ENCODE data around the gene C1orf198.

C1orf198 gene

GRCh38 chr1:230808281-230808872 lies 59.9 kb downstream of the C1orf198 start:
- DNase-seq (ENCODE audit: low read depth): no peak

DNA sequence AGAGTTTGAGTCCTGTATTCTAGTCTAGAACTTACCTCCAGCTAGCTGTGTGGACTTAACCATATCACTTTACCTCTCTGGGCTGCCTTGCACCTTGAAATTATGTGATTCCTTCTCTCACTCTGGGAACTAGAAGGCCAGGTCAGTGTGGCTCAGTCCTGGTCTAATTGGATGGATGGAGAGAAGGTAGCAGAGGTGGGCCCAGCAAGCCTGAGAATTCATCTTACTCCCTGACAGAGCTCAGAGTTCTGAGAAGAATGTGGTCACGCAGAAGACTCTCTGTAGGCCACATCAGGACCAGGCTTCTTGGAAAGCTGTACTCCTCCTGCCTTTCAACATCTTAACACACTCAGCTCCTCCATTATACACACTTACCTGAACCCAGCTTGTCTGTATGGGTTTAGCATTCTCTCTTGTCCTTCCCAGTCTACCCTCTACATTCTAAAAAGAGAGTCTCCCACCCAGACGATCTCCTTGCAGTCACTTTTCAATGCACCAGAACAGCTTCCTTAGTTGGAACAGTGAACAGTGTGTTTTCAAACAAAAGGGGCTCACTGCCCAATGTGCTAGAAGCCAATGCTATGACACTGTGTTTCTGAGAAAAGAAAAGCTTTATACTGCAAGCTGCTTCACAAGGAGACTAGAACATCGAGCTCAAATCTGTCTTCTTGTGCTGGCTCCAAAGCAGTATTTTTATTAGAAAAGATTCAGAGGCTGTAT lies 60.6 kb downstream of the C1orf198 start:
- DNase-seq (ENCODE audit: low read depth): no peak

- no peak for DNase-seq (ENCODE audit: low read depth)
These were observed 61.3 kb downstream of the C1orf198 start for GRCh38 chr1:230807029-230807428.

- no peak for DNase-seq (ENCODE audit: low read depth)
These were observed 61.8 kb downstream of the C1orf198 start for GRCh38 chr1:230806552-230806951.

- DNase-seq (ENCODE audit: low read depth): no peak
These were observed 63.9 kb downstream of the C1orf198 start for GRCh38 chr1:230804396-230804795.

GRCh38 chr1:230800891-230801840 lies 67.2 kb downstream of the C1orf198 start:
- no peak for DNase-seq (ENCODE audit: low read depth)

DNA sequence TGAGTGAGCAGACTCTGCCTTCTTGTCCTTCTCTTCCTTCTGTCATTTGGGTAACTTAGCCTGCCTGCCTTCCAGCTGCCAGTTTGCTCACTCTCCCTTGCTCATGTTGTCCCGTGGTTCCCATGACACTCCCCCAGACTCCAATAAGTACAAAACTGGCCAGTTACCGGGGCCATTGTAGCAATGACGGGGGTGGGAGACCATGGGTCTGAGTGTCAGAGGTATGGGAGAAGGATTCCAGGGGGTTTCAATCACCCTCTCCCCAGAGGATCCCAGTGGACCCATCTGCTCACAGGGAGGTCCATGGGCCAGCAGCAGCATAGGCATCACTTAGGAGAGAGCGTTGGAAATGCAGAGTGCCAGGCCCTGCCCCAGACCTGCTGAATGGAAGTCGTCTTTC lies 69.8 kb downstream of the C1orf198 start:
- no peak for DNase-seq (ENCODE audit: low read depth)

DNA sequence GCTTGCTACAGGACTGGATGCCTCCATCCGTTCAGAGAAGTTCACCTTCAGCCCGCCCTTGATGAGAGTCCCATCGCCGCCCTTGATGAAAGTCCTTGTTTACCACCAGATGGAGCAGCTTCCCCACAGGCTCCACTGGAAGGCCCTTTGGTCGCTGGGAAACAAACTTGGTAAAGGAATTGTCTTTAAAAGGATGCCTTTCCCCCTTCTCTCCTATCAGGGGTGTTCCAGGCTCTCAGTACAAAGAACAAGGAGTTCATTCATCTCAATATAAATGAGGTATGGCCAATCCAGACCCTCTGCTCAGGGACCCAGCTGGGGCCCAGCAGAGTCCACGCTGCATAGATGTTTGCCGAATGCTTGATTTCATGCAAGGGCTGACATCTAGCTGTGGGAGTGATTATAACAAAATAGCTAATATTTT lies 70.4 kb downstream of the C1orf198 start:
- DNase-seq (ENCODE audit: low read depth): peak; percentile 26

DNA sequence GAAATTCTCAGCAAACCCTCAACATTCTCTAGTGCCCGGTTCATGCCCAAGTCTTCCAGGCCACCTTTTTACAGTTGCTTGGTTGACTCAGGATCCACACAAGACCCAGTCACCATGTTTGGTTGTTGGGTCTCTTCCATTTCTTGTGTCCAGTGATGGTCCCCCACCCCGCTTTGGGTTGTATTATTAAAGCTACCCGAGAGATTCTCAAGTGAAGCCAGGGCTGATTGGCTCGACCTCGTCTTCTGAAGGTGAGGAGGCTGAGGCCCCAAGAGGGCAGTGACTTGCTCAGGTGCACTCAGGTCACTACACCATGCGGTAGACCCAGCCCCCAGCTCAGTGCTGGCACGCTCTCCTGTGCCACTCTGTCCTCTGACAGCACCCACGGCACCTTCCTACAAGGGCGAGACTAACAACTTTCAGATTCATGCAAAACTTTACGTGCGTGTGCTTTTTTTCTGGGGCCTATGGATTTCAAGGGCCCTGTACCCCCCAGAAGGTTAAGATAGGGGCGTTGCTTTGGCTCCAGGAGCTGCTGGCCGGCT lies 70.9 kb downstream of the C1orf198 start:
- no peak for DNase-seq (ENCODE audit: low read depth)

DNA sequence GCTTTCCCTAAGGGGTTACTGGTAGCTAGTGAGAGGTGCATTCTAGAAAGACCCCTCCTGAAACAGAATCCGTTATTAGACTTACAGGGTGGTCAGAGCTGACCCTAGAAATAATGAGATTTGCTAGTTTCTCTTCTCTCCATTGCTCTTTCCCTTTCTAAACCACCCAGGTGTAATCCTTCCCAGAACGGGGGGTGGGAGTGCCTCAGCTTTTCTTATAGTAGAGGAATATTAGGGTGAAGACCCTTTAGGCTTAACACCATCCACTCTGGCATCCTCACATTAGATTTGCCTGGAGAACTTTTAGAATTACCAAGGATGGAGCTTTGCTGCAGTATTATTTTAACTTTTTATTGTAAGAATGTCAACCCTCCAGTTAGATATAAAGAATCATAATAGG lies 71.7 kb downstream of the C1orf198 start:
- DNase-seq (ENCODE audit: low read depth): no peak

DNA sequence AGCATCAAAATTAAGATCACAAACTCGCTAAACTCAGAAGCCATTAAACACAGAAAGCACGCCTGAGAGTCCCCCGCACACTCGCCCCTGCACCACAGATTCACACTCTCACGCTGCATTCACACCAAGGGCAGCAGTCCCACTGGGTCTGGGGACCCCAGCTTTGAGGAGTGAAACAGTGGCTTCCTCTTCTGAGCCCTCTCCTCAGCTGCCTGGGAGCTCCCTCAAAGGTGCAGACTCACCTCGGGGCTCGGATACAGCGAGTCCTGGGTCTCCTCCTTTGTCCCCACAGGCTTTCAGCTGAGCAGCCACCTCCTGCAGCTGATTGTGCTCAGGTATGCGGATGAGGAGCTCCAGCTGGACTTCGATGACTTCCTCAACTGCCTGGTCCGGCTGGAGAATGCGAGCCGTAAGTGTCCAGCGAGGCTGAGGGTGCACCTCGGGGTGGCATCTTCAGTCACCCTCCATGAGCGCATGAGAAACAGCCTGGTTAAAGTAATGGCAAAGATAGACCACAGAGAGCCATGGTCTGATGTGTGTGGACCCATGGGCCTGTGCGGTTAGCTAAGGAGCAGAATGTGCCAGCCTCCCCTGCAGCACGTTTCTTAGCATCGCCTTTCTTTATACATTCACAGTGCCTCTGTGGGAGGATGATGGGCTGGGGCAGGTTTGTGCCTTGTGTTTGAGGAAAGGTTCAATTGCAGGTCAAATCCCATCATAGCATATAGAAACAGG lies 73.3 kb downstream of the C1orf198 start:
- DNase-seq (ENCODE audit: low read depth): no peak

GRCh38 chr1:230794431-230794830 lies 73.9 kb downstream of the C1orf198 start:
- DNase-seq (ENCODE audit: low read depth): no peak

GRCh38 chr1:230793463-230793745 lies 74.9 kb downstream of the C1orf198 start:
- DNase-seq (ENCODE audit: low read depth): no peak

GRCh38 chr1:230792691-230793462 lies 75.4 kb downstream of the C1orf198 start:
- DNase-seq (ENCODE audit: low read depth): no peak

DNA sequence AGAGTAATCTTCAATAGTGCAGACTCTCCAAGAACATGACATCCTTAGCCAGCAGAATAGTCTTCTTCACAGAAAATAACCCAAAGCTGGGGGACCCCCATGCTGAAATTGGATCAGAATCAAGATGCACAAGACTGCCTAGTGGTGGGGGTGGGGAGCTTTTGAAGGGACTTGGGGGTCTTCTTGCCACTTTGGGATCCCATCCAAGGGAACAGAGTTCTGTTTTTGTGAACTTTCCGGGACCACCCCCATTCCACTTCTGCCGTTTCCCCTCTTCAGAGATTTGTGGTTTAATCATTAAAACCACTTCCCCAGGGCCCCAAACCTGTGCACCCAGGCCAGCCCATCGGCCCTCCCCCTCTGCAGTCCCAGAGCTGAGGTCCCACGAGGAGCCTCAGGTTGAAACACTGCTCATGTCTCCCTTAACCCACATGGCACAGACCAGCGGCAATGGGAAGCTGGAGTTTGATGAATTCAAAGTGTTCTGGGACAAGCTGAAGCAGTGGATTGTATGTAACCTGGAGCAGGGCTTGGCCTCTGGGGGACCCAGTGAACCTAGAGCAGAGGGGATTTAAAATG lies 76.2 kb downstream of the C1orf198 start:
- DNase-seq (ENCODE audit: low read depth): no peak

DNA sequence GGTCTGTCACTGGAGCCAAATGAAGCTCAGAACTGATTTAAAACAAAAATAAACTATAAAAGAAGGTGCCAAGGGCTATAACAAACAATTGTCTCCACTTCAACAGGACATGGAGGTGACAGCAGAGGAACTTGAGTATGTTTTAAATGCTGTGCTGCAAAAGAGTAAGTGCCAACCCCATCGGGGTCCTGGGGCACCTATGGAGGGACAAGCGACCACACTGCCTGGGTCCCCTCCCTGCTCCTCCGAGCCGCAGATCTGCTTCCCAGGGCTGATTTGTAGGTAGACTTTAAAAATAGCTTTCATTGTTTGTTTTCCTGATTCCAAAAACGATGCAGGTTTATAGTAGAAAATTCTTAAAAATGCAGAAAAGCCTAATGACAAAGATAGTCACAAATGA lies 78.3 kb downstream of the C1orf198 start:
- DNase-seq (ENCODE audit: low read depth): no peak

DNA sequence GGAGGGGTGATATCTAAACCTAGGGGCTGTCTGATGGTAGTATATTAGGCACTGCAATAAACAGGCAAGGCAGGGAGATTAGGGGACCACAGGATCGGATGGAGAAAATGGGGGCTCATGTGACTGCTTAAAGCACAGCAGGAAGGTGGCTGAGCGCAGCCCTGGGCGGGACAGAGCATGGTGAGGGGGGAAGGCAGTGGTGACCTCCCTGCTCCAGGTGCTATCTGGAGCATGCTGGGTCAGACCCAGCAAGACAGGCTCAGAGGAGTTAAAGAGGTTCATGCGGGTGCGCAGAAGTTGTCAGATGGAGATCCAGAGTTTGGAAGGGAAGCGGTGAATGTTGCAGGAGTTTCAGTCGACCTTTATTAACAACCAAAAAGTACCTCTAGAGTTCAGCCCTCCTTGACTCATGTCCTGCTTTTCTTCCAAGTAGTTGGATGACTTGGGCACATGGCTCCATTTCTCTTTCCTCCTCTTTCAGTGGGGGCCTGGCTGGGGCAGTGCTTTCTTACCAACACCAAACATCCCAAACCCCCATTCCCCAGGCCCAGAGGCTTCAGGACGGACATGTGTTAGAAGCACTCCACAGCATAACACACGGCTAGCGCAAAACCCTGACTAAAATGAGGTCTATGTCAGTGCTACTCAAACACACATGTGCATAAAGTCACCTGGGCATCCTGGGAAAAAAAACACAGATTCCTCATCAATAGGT lies 79.6 kb downstream of the C1orf198 start:
- DNase-seq (ENCODE audit: low read depth): no peak

DNA sequence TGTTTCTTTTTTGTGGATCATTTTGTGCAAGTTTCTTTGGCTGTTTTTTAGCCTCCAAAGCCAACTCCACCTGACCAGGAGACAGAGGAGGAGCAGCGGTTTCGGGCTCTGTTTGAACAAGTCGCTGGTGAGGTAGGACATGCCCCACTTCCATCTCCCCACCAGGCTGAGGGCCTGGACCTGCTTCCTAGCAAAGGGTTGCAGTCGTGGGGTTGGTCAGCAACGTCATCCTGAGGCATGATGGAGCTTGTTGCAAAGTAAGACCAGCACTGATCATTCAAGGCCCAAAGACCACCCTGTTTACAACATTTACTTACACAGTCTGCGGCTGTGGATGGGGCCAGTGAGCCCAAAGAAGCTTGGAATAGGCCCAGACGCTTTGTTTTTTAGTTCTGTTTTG lies 80.8 kb downstream of the C1orf198 start:
- DNase-seq (ENCODE audit: low read depth): no peak

Data from GM04503 (cell line).